GM12801 (cell line): ENCODE measurements around the gene HSPBP1.

Source experiments
- CTCF ChIP-seq: IDR thresholded peaks from one replicate; pipeline ENCODE4 v1.5.1; 2011; ENCODE audit warnings: control low read depth; ENCODE audit not compliant: insufficient read length; ENCODE audit errors: extremely low read depth

Gene HSPBP1

GRCh38 chr19:55261671-55262126 is 18.2 kb downstream of the HSPBP1 start:
- TF ChIP-seq CTCF = no peak

DNA sequence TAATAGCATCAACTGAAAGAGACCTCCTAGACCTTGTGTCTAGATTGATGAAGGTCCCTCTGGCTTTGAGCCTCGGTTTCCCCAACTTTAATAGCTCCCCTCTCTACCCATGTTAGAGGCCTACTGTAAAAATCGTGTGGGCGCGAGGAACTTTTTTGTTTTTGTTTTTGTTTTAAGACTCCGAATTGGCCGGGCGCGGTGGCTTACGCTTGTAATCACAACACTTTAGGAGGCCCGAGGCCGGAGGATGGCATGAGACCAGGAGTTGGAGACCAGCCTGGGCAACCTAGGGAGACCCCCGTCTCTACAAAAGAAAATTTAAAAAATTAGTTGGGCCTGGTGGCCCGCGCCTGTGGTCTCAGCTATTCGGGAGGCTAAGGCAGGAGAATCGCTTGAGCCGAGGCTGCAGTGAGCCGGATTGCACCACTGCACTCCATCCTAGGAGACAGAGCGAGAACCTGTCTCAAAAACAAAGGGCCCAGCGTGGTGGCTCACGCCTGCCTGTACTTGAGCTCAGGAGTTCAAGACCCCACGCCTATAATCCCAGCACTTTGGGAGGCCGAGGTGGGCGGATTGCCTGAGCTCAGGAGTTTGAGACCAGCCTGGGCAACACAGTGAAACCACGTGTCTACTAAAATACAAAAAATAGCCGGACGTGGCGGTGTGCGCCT is 20.2 kb downstream of the HSPBP1 start:
- TF ChIP-seq CTCF = no peak

GRCh38 chr19:55258828-55259539 is 20.9 kb downstream of the HSPBP1 start, which contains the start of gene PPP6R1:
Gene PPP6R1, minus strand, starts transcription at chr19:55259017. Its CDS starts 11,914 bp downstream, at chr19:55247103.
- no peak for TF ChIP-seq CTCF

DNA sequence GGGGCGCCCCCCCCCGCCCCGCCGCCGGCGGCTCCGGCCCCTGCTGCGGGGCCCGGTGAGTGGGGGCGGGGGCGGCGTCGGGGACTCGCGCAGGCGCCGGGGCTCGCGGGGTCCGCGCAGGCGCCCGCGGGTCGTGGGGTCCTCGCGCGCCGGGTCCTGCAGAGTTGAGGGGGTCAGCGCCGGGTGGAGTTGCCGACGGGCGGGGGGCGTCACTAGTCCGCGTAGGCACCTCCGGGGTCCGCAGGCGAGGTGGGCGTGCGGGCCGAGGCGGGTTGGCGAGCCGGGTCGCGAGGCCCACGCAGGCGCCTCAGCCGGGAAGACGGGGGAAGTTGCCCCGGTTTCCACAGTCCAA is 21.5 kb downstream of the HSPBP1 start:
- no peak for TF ChIP-seq CTCF

DNA sequence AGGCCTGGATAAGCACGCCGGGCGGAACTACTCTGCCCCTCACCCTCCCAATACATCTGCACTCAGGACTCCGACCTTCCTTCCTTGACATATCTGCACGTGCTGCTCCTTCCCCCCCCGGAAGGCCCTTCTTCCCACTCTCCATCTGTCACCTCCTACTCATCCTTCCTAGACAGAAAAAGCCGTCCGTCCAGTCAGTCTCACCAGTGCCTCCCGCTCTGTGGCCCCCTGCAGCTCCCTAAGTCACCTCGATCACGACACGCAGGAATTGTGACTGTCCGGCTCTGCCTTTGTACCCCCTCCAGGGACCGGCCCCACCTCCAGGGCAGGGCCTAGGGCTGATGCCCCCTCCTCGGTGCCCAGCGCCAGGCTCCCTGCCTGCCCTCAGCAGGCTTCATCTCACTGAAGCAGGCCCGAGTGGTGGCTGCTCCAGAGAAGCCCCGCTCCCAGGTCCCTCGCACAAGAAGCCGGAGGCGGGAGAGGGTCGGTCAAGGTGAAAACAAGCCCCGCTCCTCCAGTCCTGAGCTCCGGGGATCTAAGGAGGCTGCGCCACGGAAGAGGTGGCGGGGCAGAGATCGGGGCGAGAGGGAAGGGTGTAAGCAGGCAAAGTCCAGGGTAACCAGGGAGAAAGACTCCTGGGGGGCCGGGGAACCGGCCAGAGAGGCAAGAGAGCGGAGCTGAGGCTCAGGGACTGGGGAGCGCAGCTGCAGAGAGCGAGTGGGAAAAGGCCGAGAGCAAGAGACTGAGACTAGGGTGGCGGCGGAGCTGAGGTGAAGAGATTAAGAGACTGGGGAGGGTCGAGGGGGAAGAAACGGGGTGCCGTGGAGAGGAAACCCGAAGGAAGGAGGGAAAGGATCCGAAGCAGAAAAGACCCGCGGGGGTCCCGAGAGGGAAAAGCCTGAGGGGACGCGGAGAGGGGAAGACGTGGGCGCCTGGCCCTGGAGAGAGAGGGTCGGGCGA is 22.2 kb downstream of the HSPBP1 start:
- no peak for TF ChIP-seq CTCF

GRCh38 chr19:55256562-55257460 is 23.1 kb downstream of the HSPBP1 start:
- TF ChIP-seq CTCF = no peak
